OCI-LY3 (cell line): ENCODE measurements around the gene PALLD.

Experiments used
- EZH2phosphoT487 ChIP-seq: fragments of 200-600 bp; shearing (Covaris generic); IDR thresholded peaks from 2 replicates; pipeline ENCODE4 v1.6.1; 2018; ENCODE audit warnings: antibody characterized with exemption, mixed run types, low read depth
- TF ChIP-seq, protein P1 (sequence below): fragments of 200-600, 300-600 bp; sonication (generic); IDR thresholded peaks from 2 replicates; pipeline ENCODE4 v1.5.1; 2014; ENCODE audit warnings: antibody characterized with exemption, low read length, low read depth

DNA sequence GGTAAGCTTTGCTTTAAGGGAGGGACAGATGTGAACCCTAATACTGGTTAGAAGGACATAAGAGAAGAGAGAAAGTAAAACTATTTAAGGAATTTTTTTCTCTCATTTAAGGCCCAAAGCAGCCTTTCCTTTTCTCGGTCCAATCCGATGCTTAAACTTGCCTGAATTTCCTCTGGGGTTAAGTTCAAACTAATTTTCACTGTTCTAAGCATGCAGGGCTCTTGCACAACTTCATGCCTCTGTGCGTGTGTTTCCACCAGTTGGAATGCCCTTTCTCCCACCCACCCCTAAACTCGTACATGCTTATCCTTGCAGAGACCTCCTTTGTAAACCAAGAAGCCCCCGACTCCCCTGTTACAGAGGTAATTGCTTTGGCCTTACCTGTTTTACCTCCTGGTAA, 308.5 kb downstream of the PALLD start:
- TF ChIP-seq, protein P1, sequence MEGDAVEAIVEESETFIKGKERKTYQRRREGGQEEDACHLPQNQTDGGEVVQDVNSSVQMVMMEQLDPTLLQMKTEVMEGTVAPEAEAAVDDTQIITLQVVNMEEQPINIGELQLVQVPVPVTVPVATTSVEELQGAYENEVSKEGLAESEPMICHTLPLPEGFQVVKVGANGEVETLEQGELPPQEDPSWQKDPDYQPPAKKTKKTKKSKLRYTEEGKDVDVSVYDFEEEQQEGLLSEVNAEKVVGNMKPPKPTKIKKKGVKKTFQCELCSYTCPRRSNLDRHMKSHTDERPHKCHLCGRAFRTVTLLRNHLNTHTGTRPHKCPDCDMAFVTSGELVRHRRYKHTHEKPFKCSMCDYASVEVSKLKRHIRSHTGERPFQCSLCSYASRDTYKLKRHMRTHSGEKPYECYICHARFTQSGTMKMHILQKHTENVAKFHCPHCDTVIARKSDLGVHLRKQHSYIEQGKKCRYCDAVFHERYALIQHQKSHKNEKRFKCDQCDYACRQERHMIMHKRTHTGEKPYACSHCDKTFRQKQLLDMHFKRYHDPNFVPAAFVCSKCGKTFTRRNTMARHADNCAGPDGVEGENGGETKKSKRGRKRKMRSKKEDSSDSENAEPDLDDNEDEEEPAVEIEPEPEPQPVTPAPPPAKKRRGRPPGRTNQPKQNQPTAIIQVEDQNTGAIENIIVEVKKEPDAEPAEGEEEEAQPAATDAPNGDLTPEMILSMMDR = no peak
- no peak for TF ChIP-seq EZH2phosphoT487
